ENCODE measurements around the gene OVAAL.
"Not testable (repeated sequence)": the region's sequence is repeated elsewhere in the genome, so short reads cannot be mapped to it uniquely, and the experiment has no call there.

Gene OVAAL

DNA sequence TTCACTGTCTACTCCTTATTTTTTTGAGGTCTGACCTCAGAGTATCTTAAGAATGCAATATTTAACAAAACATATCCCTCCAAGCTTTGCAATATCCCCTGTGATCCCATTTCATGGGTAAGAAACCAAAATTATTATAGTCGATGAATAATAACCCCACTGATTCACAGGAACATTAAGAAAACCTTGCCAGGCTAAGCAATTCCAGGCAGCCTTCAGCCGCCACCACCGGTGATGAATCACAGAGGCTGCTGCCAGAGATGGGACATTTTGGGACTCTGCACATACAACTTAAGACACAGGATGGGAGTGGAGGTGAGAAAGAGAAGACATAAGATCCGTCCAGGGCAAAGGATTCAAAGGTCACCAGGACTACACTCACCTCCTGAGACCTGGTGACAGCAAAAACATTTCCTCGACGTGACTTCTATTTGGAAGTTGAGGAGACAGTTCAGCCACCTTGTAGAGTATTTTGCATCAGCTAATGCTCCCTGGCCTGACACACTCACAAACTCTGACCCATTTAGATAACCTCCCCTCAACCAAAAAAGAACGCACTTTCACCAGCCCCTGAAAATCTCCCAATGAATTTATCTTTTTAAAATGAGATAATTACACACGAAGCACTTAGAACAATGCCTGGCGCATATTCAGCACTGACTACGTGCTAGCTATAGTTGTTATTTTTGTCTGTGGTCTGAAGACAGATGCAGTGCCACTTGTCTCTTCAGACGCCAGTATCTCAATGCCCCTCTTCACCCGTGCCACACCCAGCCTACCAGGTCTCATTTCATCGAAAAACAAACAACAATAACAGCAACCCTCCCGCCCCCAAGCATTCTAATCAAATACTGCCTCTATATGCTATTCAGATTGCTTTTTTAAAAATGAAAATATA, 17.8 kb upstream of the OVAAL start:
- no peak for DNase-seq

DNA sequence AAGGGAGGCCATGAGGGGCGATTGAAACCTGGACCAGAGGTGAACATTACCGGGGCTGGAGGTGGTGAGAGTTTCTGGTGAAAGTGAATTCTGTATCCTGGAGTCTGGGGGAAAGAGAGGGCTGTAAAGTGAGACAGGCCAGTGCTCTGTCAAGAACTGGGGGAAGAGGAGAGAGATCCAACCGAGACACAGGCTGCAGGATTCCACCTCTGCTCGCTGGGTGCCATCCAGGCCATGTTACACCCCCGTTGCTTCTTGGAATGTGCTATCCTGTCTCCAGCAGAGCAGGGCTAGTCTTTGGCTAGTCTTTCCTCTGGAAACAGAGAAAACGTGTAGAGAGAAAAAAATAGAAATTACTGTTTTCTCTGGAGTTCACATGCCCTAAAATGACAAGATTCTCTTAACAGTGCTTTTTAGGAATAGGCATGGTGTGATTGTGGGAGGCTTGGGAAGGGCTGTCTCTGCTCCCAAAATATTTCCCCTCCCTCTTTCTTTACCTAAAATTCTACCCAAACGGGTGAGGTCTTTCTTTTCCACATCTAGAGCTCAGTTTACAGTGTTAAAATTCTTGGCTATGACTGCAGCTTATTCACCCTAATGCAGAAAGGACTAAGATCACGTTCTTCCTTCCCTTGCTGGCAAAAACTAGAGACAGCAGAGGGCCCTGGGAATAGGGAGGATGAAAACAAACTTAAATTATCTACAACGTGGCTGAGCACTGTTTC, 16.5 kb upstream of the OVAAL start:
- no peak for DNase-seq

DNA sequence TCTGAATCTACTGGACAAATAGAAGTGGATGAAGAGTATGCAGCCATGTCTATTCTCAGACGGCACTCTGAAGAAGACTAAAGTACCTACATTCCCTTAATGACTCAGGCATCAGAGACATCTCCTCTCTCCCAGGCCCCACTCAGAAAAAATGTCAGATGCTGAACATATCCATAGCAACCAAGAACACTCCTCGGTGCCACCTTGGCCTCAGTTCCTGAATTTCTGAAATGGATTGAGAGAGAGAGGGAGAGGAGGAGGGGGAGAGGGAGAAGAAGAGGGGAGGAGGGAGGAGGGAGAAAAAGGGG, 16.0 kb upstream of the OVAAL start:
- DNase-seq, result no peak

GRCh38 chr1:180544050-180544449, 14.7 kb upstream of the OVAAL start:
- no peak for DNase-seq

GRCh38 chr1:180545991-180546390, 12.8 kb upstream of the OVAAL start:
- DNase-seq, result no peak

GRCh38 chr1:180548686-180549317, 10.0 kb upstream of the OVAAL start:
- no peak for DNase-seq

DNA sequence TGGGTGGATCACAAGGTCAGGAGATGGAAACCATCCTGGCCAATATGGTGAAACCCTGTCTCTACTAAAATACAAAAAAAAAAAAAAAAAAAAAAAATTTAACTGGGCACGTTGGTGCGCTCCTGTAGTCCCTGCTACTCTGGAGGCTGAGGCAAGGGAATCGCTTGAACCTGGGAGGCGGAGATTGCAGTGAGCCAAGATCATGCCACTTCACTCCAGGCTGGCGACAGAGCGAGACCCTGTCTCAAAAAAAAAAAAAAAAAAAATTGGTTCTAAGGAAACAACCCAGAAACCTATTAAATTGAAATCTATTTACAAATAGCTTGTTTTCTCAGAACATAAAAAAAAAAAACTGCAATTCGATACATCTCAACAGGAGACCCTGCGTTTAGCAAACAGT, 9.0 kb upstream of the OVAAL start:
- DNase-seq, result not testable (repeated sequence)

DNA sequence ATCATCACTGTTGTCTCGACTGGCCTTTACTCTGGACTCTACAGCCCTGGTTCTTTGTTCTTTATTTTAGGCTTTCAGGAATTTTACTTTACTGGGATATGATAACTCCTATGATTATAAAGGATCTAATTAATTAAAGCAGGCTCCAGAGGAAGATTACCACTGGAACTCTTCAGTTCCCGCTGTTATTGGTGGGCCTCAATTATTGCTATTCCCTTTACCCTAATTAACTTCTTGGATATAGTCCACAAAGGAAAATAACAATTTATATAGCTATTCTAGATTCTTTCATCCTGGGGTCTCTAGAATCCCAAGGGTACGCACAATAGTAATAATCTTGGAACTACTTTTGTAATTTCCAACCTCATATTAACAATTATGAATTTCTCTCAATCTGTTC, 8.5 kb upstream of the OVAAL start:
- no peak for DNase-seq

DNA sequence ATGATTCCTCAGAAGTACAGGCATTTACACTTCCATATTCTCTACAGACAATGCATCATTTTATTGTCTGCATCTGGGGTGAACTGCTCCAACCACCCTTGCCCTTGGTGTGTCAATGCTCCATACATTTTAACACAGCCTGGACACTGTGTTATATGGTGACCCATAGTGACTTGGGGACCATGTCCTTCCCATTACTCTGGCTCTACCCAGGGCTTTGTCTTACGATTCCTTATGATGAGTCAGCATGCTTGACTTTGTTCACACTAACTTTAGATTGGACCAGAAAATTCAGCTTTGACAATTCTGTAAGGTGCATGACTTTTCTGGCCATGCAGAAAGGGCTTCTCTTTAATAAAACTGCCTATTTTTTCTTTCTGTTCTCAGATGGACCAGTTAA, 6.8 kb upstream of the OVAAL start:
- no peak for DNase-seq

DNA sequence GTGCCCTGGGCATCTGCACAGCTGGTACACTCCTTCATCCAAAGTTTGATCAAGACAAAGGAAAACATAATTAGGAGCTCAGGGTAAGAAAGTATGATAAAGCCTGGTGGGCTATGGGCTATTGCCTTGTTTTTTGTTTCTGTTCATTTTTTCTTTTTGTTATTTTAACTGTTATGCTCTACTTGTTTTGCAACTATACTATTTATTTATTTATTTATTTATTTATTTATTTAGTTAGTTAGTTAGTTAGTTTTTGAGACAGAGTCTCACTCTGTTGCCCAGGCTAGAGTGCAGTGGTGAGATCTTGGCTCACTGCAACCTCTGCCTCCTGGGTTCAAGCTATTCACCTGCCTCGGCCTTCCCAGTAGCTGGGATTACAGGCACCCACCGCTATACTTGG, 5.7 kb upstream of the OVAAL start:
- DNase-seq, result not testable (repeated sequence)

DNA sequence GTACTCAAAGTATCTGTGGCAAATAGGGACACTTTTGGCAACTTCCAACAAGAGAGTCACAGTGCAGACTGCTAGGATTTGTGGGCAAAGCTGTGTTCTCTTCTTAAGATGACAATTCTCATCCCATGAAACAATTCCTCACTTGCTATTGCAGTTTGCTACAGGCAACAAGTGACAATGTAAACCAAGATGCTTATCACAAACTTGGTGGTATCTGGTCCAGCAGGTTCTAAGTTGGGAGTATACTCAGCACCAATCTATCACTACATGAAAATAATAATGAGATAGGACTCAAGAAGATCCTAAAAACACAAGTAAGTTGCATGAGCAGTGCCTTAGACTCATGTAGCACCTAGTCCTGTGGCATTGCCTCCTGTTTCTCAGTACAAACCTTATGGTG, 3.4 kb upstream of the OVAAL start:
- DNase-seq, result no peak

GRCh38 chr1:180560200-180560867, 1.6 kb downstream of the OVAAL start:
- no peak for DNase-seq

DNA sequence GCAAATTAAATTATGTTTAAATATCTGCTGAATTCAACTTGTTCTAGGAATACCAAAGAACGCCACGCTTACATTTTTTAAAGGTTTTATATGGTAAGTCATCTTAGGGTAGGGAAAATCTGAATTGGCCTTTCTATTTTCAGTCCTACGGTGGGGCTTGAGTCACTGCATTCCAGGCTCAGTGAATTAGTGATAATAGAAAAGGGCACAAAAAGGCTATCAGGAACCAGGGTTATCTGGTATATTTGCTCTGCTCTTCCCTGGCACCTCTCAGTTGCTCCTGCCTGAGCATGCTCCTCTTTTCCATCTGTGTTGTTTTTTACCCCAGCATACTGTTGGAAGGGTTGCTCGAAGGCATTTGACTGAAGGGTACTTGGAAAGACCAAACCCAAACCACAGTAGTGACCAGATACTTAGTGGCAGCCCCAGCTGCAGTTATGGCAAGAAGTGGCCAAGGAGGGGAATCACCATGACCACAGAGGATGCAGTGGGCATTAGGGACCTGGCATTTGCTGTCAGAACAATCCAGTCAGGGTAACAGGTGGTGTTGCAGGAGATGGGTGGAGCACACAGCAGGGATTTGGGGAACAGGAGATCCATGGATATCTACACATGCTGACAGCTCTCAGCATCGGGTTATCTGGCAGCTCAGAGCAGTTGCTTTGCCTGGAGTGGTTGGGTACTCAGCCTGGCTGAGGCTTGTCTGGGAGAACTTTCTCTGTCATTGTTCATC, 2.3 kb downstream of the OVAAL start:
- no peak for DNase-seq

DNA sequence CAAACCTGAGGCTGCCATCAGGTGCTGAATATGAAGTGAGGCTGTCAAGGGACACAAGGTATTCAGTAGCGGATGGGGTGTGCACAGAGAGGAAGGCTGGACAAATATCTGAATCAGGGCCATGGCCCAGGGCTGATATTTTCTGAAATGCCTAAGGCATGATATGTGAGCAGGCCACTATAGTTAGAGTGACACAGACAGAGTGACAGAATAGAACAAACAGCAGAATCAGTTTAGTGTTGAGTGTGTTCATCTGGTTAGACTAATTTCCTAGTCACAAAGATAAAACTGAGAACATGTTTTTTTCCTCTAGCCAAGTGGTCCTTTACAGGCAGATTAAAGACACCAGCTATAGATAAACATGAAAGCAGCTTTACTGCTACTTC, 3.9 kb downstream of the OVAAL start:
- no peak for DNase-seq

DNA sequence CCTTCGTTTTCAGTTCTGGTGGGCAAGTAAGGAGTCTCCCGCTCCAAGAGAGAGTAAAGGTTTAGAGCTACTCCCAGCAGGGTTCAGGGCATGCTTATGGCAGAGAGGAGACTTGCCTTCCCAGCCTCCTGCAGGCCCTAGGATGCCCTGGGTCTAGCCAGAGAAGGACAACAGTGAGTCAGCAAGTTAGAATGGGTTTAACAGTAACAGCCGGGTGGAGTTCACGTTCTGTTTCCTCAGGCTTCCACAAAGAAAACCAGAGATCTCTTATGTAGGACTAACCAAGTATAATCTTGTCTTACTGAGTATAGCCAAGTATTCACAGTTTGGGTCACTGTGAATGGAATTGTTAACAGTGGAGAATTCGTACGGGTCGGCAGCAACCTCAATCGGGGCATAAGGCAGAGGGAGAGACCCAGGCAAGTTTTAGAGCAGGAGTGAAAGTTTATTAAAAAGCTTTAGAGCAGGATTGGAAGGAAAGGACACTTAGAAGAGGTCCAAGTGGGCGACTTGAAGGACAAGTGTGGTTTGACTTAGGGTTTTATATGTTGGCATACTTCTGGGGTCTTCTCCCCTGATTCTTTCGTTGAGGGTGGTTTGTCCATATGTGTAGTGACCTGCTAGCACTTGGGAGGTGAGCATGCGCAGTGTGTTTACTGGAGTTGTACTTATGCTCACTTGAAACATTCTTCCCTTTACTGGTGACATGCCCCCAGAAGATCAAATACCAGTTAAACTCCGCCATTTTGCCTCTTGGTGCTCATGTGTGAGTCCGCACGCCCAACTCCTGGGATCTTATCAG, 4.5 kb downstream of the OVAAL start:
- DNase-seq, result no peak

DNA sequence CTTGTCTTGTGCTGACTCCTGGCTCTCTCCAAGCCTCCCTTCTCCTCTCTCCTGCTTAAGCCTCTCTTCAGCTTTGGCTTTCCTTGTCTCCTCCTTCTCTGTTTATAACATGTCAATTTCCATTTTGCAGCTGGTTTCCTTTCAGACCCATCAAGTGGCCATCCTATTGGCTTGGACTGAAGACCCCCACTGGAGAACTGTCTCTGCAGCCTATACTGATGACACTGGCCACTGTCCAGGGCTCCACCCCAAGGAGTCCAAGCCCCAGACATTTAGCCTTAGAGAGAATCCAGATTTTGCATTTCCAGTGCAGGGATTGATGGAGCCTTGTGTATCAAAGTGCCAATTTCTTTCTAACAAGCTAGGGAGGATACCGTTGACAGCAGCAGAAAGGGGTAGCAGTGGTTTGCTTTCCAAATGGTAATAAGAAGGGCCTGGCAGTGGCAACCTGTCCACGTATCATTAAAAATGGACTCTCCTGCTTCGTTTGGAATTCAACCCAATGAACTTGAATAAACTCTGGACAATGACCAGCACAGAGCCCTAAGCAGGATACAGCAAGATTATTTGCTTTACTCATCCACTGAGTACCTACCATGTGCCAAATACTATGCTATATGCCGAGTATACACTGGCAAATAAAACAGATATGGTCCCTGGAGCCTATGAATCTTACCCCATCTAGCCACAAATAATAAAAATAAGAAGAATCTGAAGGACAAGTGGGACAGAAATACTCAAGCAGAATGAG, 6.5 kb downstream of the OVAAL start:
- no peak for DNase-seq

- DNase-seq, result no peak
Measured at GRCh38 chr1:180566026-180566425, 7.3 kb downstream of the OVAAL start.

DNA sequence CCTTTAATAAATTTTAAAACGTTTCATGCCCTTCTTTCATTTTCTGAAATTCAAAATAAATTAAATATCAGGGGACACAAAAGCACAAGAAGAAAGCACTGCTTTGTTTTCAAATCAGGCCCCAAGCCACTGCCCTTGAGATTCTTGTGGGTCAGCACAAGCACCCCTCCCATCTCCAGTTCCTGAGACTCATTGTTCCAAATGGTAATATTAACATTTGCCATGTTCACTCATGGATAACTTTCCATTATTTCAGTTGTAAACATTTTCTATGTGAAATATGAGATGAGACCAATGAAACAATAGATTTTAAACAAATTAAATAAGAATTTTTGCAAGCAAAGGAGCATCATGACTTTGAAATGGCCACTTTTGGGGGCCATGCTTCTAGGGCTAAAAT, 7.7 kb downstream of the OVAAL start:
- no peak for DNase-seq

DNA sequence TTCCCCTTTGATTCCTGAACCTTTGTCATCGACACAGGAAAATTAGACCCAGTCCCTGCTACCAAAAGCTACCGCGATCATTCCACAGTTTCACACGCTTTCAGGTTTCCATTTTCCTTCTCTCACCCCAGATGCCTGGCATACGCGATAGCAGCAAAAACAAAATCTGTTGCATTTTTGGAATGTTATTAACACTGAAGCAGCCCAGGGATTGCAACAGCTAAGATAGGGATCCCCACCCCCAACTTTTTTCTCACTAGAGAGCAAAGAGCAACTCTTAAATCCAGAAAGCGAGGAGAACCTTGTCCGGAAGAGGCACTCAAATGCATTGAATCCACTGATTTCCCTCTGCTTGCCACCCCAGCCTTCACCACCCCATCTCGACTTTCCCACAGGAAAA, 8.9 kb downstream of the OVAAL start:
- no peak for DNase-seq

GRCh38 chr1:180568184-180568583, 9.4 kb downstream of the OVAAL start:
- DNase-seq, result no peak
